OCI-LY3 (cell line): ENCODE results near the gene TNS1.

Source experiments
- H2AFZ ChIP-seq: fragments of 200-600, 300-600 bp; shearing (Covaris generic); 2 replicates; pipeline ENCODE4 v1.6.0; 2014; ENCODE audit warnings: antibody characterized with exemption, low read depth, low read length
- H3K27ac ChIP-seq: fragments of 200-600, 300-600 bp; sonication (generic); 2 replicates; pipeline ENCODE4 v1.5.1; 2014; ENCODE audit warnings: mild to moderate bottlenecking, low read length, moderate library complexity, mixed read lengths
- H3K27me3 ChIP-seq: fragments of 200-600, 300-600 bp; sonication (generic); 2 replicates; pipeline ENCODE4 v1.6.1; 2014; ENCODE audit warnings: low read depth, low read length, mixed read lengths
- H3K36me3 ChIP-seq: fragments of 200-600, 300-600 bp; sonication (generic); replicated peaks from 2 replicates; pipeline ENCODE3; 2014; ENCODE audit warnings: low read depth, low read length, mixed read lengths
- H3K4me1 ChIP-seq: fragments of 300-600, 200-600 bp; sonication (generic); 2 replicates; pipeline ENCODE4 v1.6.1; 2014; ENCODE audit warnings: low read length, mixed read lengths
- H3K4me2 ChIP-seq: fragments of 200-600, 300-600 bp; sonication (generic); 2 replicates; pipeline ENCODE4 v1.6.1; 2014; ENCODE audit warnings: low read length, mixed read lengths
- H3K4me3 ChIP-seq: fragments of 300-600, 200-600 bp; sonication (generic); 2 replicates; pipeline ENCODE4 v1.5.1; 2014; ENCODE audit warnings: antibody characterized with exemption, mild to moderate bottlenecking, low read length, moderate library complexity
- H3K79me2 ChIP-seq: fragments of 300-600, 200-600 bp; shearing (Covaris generic); 2 replicates; pipeline ENCODE4 v1.6.1; 2014; ENCODE audit warnings: mild to moderate bottlenecking, low read length, mixed read lengths
- H3K9ac ChIP-seq: fragments of 300-600, 200-600 bp; shearing (Covaris generic); 2 replicates; pipeline ENCODE4 v1.6.0; 2014; ENCODE audit warnings: mild to moderate bottlenecking, low read length, moderate library complexity
- H3K9me3 ChIP-seq: fragments of 200-600, 300-600 bp; shearing (Covaris generic); 2 replicates; pipeline ENCODE4 v1.6.1; 2014; ENCODE audit warnings: low read length, mixed read lengths; ENCODE audit not compliant: insufficient read depth
- H4K20me1 ChIP-seq: fragments of 200-600, 300-600 bp; sonication (generic); 2 replicates; pipeline ENCODE4 v1.6.1; 2016; ENCODE audit warnings: low read length, mixed read lengths; ENCODE audit not compliant: insufficient read depth
- CTCF ChIP-seq: fragments of 200-600, 300-600 bp; sonication (generic); IDR thresholded peaks from 2 replicates; pipeline ENCODE4 v1.5.1; 2014; ENCODE audit warnings: antibody characterized with exemption, low read length, low read depth
- EZH2phosphoT487 ChIP-seq: fragments of 200-600 bp; shearing (Covaris generic); IDR thresholded peaks from 2 replicates; pipeline ENCODE4 v1.6.1; 2018; ENCODE audit warnings: antibody characterized with exemption, mixed run types, low read depth

The TNS1 gene

GRCh38 chr2:217878915-217879590 is 123.7 kb downstream of the TNS1 start:
- Histone ChIP-seq H3K9me3 (no peaks in the 10 kb centered on the region), H3K4me1 (no peaks in the 10 kb centered on the region), H3K9ac (no peak overlapping the region), H3K27ac (no peak overlapping the region), H3K79me2 (no peaks in the 10 kb centered on the region), H3K4me2 (no peak overlapping the region), H3K27me3 (no peaks in the 10 kb centered on the region), H2AFZ (no peak overlapping the region), H3K4me3 (no peak overlapping the region), H4K20me1 (no peaks in the 10 kb centered on the region), H3K36me3 (no peaks in the 10 kb centered on the region)
- no peak for TF ChIP-seq CTCF
- no peak for TF ChIP-seq EZH2phosphoT487

GRCh38 chr2:217877866-217878265 is 124.9 kb downstream of the TNS1 start:
- Histone ChIP-seq H3K9me3 (no peaks in the 10 kb centered on the region), H4K20me1 (no peaks in the 10 kb centered on the region), H3K27ac (no peak overlapping the region), H3K4me2 (no peak overlapping the region), H3K27me3 (no peaks in the 10 kb centered on the region), H2AFZ (no peak overlapping the region), H3K36me3 (no peaks in the 10 kb centered on the region), H3K4me3 (no peak overlapping the region), H3K9ac (no peak overlapping the region), H3K4me1 (no peaks in the 10 kb centered on the region), H3K79me2 (no peaks in the 10 kb centered on the region)
- no peak for TF ChIP-seq EZH2phosphoT487
- TF ChIP-seq CTCF, result no peak

- Histone ChIP-seq H3K79me2 (no peaks in the 10 kb centered on the region), H3K9me3 (no peaks in the 10 kb centered on the region), H3K27me3 (no peaks in the 10 kb centered on the region), H2AFZ (no peak overlapping the region), H3K36me3 (no peaks in the 10 kb centered on the region), H3K4me3 (no peak overlapping the region), H3K4me2 (no peak overlapping the region), H3K9ac (no peak overlapping the region), H4K20me1 (no peaks in the 10 kb centered on the region), H3K27ac (no peak overlapping the region), H3K4me1 (no peaks in the 10 kb centered on the region)
- TF ChIP-seq CTCF (no peak), EZH2phosphoT487 (no peak)
Observed at GRCh38 chr2:217876253-217876570, 126.6 kb downstream of the TNS1 start.

GRCh38 chr2:217875556-217876252 is 127.1 kb downstream of the TNS1 start:
- Histone ChIP-seq H3K4me3 (no peak overlapping the region), H3K79me2 (no peaks in the 10 kb centered on the region), H3K27ac (no peak overlapping the region), H3K36me3 (no peaks in the 10 kb centered on the region), H3K27me3 (no peaks in the 10 kb centered on the region), H3K4me1 (no peaks in the 10 kb centered on the region), H2AFZ (no peak overlapping the region), H3K9me3 (no peaks in the 10 kb centered on the region), H3K9ac (no peak overlapping the region), H4K20me1 (no peaks in the 10 kb centered on the region), H3K4me2 (no peak overlapping the region)
- TF ChIP-seq EZH2phosphoT487 (no peak), CTCF (no peak)
